ENCODE results near the gene MORC4.

GRCh38 chrX:106898462-106898861 is 101.5 kb downstream of the MORC4 start:
- peak; percentile 28 for TF ChIP-seq CTCF (IDR thresholded peaks at IDR 0.05; ENCODE audit: insufficient read depth, low read depth, low read length)
- no peak for TF ChIP-seq EZH2 (IDR thresholded peaks at IDR 0.05; ENCODE audit: insufficient read depth, low read length)
